Measurements from ENCODE around the gene POLA1.

POLA1 gene

GRCh38 chrX:25004040-25004439, 310.3 kb downstream of the POLA1 start:
- no peak for TF ChIP-seq CTCF (IDR thresholded peaks at IDR 0.05; ENCODE audit: control insufficient read depth, insufficient read depth, low read depth, low read length, missing control alignments)
- DNase-seq (ENCODE audit: low read depth), result no peak
- H3K4me3 ChIP-seq (ENCODE audit: control insufficient read depth, low read depth, low read length), result no peak overlapping the region

DNA sequence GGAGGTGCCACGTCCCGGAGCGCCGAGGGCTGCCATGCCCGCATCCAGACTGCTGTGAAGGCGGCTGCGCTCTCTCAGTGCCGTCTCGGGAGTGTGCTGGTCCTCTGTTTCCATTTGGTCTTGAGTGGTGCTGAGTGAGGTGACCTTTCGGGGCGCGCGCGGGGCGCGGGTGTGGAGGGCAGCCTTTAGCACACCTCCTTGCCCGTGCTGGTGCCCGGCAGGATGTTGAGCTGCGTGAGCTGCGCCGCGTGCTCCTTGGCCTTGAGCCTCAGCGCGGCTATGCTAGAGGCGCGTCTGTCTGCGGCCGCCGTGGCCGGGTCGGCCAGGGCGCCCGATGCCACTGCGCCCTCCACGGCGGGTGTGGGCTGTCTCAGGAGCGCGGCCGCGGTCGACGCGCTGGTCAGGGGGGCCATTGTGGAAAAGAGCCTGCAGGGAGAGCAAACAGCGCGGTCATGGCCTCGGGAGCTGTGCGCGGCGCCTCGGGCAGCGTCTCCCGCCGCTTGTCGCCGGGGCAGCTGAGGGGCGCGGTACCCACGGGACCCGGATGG, 310.8 kb downstream of the POLA1 start:
- H3K4me3 ChIP-seq (ENCODE audit: control insufficient read depth, low read depth, low read length), result no peak overlapping the region; the same call in none of the 2 replicates
- TF ChIP-seq CTCF (IDR thresholded peaks at IDR 0.05; ENCODE audit: control insufficient read depth, insufficient read depth, low read depth, low read length, missing control alignments), result no peak
- no peak for DNase-seq (ENCODE audit: low read depth)

- H3K4me3 ChIP-seq (ENCODE audit: control insufficient read depth, low read depth, low read length), result peak overlapping the region; percentile 2
Observed at GRCh38 chrX:25005034-25005381, 311.3 kb downstream of the POLA1 start.

DNA sequence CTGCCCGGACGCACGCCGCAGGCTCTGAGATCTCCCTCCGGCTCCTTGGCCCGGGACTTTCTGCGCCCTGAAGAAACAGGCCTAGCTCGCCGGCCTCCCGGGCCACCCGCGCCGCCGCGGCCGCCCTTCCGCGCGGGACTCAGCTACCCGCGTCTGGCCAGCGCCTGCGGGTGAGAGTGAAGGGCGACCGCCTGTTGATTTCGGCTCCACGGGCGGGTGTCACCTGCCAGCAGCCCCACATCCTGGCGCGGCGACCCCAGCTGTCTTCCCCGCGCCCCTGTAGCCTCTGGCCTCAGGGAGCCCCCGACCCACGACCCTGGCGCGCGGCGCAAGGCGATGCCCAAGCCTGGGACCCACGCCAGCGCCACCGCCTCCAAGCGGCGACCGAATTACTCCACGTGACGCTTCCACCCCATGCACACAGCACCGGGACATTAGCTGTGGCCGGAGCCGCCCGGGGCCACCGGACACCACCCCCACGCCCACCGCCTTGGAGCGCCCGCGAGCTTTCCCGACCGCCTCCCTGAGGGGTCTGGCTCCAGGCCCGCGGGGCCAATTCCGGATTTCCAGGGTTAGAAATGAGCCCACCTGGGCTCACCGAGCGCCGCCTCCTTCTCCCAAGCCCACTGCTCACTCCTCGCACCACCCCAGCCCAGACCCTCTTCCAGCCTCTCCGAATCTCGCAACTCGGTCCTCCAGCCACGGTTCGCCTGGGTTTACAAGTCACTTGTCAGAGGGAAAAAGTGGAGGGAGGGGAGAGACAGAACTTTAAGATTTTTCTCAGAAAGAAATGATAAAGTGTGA, 311.9 kb downstream of the POLA1 start:
- no peak for DNase-seq (ENCODE audit: low read depth)
- TF ChIP-seq CTCF (IDR thresholded peaks at IDR 0.05; ENCODE audit: control insufficient read depth, insufficient read depth, low read depth, low read length, missing control alignments), result no peak
- peak overlapping the region; percentile 2; the same call in 1 of the 2 replicates for H3K4me3 ChIP-seq (ENCODE audit: control insufficient read depth, low read depth, low read length)

More at GRCh38 chrX:25005034-25005381, 311.3 kb downstream of the POLA1 start:
- TF ChIP-seq CTCF (IDR thresholded peaks at IDR 0.05; ENCODE audit: control insufficient read depth, insufficient read depth, low read depth, low read length, missing control alignments), result no peak
- no peak for DNase-seq (ENCODE audit: low read depth)

GRCh38 chrX:25006586-25007058, 312.9 kb downstream of the POLA1 start:
- DNase-seq (ENCODE audit: low read depth), result no peak
- H3K4me3 ChIP-seq (ENCODE audit: control insufficient read depth, low read depth, low read length), result no peak overlapping the region
- TF ChIP-seq CTCF (IDR thresholded peaks at IDR 0.05; ENCODE audit: control insufficient read depth, insufficient read depth, low read depth, low read length, missing control alignments), result no peak

DNA sequence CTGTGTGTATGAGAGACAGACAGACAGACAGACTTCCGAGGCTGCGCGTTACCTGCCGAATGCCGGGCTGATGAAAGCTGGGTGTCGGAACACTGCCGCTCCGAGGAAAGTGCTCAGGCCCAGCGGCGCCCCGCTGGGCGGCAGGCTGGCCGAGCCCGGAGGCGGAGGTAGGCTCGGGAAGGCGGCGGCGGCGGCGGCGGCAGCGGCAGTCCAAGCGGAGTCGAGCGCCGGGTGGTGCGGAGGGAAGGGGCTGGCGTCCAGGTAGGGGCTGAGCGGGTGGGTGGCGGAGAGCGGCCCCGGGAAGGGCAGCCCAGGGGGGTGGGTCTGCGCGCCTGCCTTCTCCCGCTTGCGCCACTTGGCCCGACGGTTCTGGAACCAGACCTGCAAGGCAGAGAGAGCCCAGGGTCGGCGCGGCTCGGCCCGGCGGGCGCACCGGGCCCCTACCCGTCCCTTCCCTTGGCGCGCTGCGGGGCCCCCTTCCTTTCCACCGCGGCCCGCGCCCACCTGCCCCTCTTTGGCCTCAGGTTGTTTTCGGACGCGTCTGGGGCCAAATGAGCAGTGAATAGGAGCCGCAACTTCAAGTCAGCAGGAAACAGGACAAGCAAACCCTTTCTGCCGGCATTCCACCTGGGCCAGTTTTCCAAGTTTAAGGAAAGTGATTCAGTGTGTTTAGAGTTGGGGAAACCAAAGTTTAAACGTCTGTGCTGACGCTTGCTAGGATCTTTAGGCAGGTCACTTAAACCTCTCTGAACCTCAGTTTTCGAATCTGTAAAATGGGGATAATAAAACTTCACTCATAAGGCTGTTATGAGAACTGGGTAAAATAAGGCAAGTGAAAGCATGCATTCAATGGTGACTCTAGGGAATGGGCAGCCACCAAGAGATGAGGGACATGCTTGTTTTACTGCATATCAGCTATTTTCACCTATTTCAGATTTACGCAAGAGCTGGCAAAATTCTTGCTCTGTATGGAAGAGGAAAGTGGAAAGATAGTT, 313.6 kb downstream of the POLA1 start:
- DNase-seq (ENCODE audit: low read depth), result no peak
- no peak for TF ChIP-seq CTCF (IDR thresholded peaks at IDR 0.05; ENCODE audit: control insufficient read depth, insufficient read depth, low read depth, low read length, missing control alignments)
- no peak overlapping the region for H3K4me3 ChIP-seq (ENCODE audit: control insufficient read depth, low read depth, low read length)
